HG03135 (cell line): Measurements from ENCODE around the gene SKIL.

Experiments used
- ATAC-seq: cut with Tn5 transposase; IDR thresholded peaks from one replicate; pipeline ENCODE4 v1.9.1; 2021; ENCODE audit warnings: mild to moderate bottlenecking, moderate library complexity; ENCODE audit not compliant: unreplicated experiment

The SKIL gene

GRCh38 chr3:170350515-170351413 lies 6.8 kb upstream of the SKIL start:
- ATAC-seq = peak; percentile 39

- no peak for ATAC-seq
Observed at GRCh38 chr3:170352936-170353335, 4.6 kb upstream of the SKIL start.

GRCh38 chr3:170353485-170353884 lies 4.0 kb upstream of the SKIL start:
- ATAC-seq = no peak

GRCh38 chr3:170354760-170355159 lies 2.8 kb upstream of the SKIL start:
- ATAC-seq = no peak

GRCh38 chr3:170355738-170356595 lies 1.5 kb upstream of the SKIL start:
- ATAC-seq = peak; percentile 15

- peak; percentile 46 for ATAC-seq
Observed at GRCh38 chr3:170356596-170357175, 829 bp upstream of the SKIL start.

- peak; percentile 9 for ATAC-seq
Observed at GRCh38 chr3:170358042-170359010, 811 bp downstream of the SKIL start.

GRCh38 chr3:170359178-170359704 lies 1.7 kb downstream of the SKIL start:
- ATAC-seq = no peak

- ATAC-seq = no peak
Observed at GRCh38 chr3:170360466-170360865, 3.0 kb downstream of the SKIL start.

- ATAC-seq = no peak
Observed at GRCh38 chr3:170360916-170361315, 3.4 kb downstream of the SKIL start.

- ATAC-seq = no peak
Observed at GRCh38 chr3:170361711-170362110, 4.2 kb downstream of the SKIL start.

GRCh38 chr3:170363471-170363994 lies 6.0 kb downstream of the SKIL start:
- ATAC-seq = no peak

GRCh38 chr3:170364965-170365364 lies 7.5 kb downstream of the SKIL start:
- ATAC-seq = no peak

GRCh38 chr3:170367797-170368196 lies 10.3 kb downstream of the SKIL start:
- ATAC-seq = no peak

GRCh38 chr3:170368921-170369320 lies 11.4 kb downstream of the SKIL start:
- ATAC-seq = no peak

- ATAC-seq = no peak
Observed at GRCh38 chr3:170372190-170372879, 14.8 kb downstream of the SKIL start.

- no peak for ATAC-seq
Observed at GRCh38 chr3:170383567-170383966, 26.1 kb downstream of the SKIL start.

- no peak for ATAC-seq
Observed at GRCh38 chr3:170386468-170386867, 29.0 kb downstream of the SKIL start.

- no peak for ATAC-seq
Observed at GRCh38 chr3:170387950-170388349, 30.4 kb downstream of the SKIL start.
